ENCODE measurements around the gene GJC1. TPM values are rescaled to one million over a fixed set of nuclear protein-coding genes. Genes with fewer than 3 reads are reported as not detected.

GJC1 gene
- total RNA-seq, 1 donor: 10.5 TPM

GRCh38 chr17:44875761-44876160 is 45.7 kb upstream of the GJC1 start:
- Histone ChIP-seq H3K27ac (ENCODE audit: low read depth, low read length) (no peak overlapping the region), H3K27me3 (ENCODE audit: insufficient read depth, low read length) (no peaks in the 10 kb centered on the region), H3K36me3 (ENCODE audit: insufficient read depth, low read length) (peaks cover 70% of the 10 kb centered on the region)

GRCh38 chr17:44872131-44872768 is 42.2 kb upstream of the GJC1 start:
- Histone ChIP-seq H3K36me3 (ENCODE audit: insufficient read depth, low read length) (peaks cover 79% of the 10 kb centered on the region), H4K20me1 (ENCODE audit: insufficient read depth, low read length) (no peaks in the 10 kb centered on the region), H3K9me3 (ENCODE audit: low read depth, low read length) (no peaks in the 10 kb centered on the region), H3K27me3 (ENCODE audit: insufficient read depth, low read length) (no peaks in the 10 kb centered on the region), H3K79me2 (ENCODE audit: insufficient read depth, low read length) (no peaks in the 10 kb centered on the region), H3K27ac (ENCODE audit: low read depth, low read length) (no peak overlapping the region), H3K4me2 (ENCODE audit: insufficient read depth, low read length) (no peak overlapping the region), H3K4me3 (ENCODE audit: insufficient read depth, low read length) (no peak overlapping the region), H2AFZ (ENCODE audit: low read length) (no peak overlapping the region), H3K4me1 (ENCODE audit: insufficient read depth, low read length) (no peaks in the 10 kb centered on the region)
- no peak for DNase-seq (ENCODE audit: insufficient read length, low spot score, missing footprints)
- no peak for TF ChIP-seq CTCF (IDR thresholded peaks at IDR 0.05; ENCODE audit: extremely low read depth, low read depth, low read length)

More at GRCh38 chr17:44875761-44876160, 45.7 kb upstream of the GJC1 start:
- H3K9me3 ChIP-seq (ENCODE audit: low read depth, low read length): no peaks in the 10 kb centered on the region
- no peak overlapping the region for H3K4me3 ChIP-seq (ENCODE audit: insufficient read depth, low read length)
- no peak for DNase-seq (ENCODE audit: insufficient read length, low spot score, missing footprints)
- H3K79me2 ChIP-seq (ENCODE audit: insufficient read depth, low read length): no peaks in the 10 kb centered on the region
- no peak overlapping the region for H3K4me2 ChIP-seq (ENCODE audit: insufficient read depth, low read length)
- no peak for TF ChIP-seq CTCF (IDR thresholded peaks at IDR 0.05; ENCODE audit: extremely low read depth, low read depth, low read length)
- H2AFZ ChIP-seq (ENCODE audit: low read length): no peak overlapping the region
- no peaks in the 10 kb centered on the region for H4K20me1 ChIP-seq (ENCODE audit: insufficient read depth, low read length)
- no peaks in the 10 kb centered on the region for H3K4me1 ChIP-seq (ENCODE audit: insufficient read depth, low read length)

- H3K4me3 ChIP-seq (ENCODE audit: insufficient read depth, low read length): no peak overlapping the region
- H3K79me2 ChIP-seq (ENCODE audit: insufficient read depth, low read length): no peaks in the 10 kb centered on the region
- H3K27me3 ChIP-seq (ENCODE audit: insufficient read depth, low read length): no peaks in the 10 kb centered on the region
- H3K27ac ChIP-seq (ENCODE audit: low read depth, low read length): no peak overlapping the region
- no peaks in the 10 kb centered on the region for H3K4me1 ChIP-seq (ENCODE audit: insufficient read depth, low read length)
- no peaks in the 10 kb centered on the region for H3K9me3 ChIP-seq (ENCODE audit: low read depth, low read length)
- H3K4me2 ChIP-seq (ENCODE audit: insufficient read depth, low read length): no peak overlapping the region
- H4K20me1 ChIP-seq (ENCODE audit: insufficient read depth, low read length): no peaks in the 10 kb centered on the region
- no peak for DNase-seq (ENCODE audit: insufficient read length, low spot score, missing footprints)
- H3K36me3 ChIP-seq (ENCODE audit: insufficient read depth, low read length): peaks cover 77% of the 10 kb centered on the region
- no peak overlapping the region for H2AFZ ChIP-seq (ENCODE audit: low read length)
- TF ChIP-seq CTCF (IDR thresholded peaks at IDR 0.05; ENCODE audit: extremely low read depth, low read depth, low read length): no peak
These were observed 41.5 kb upstream of the GJC1 start for GRCh38 chr17:44871556-44871955.

- Histone ChIP-seq H3K27me3 (ENCODE audit: insufficient read depth, low read length) (no peaks in the 10 kb centered on the region), H3K4me3 (ENCODE audit: insufficient read depth, low read length) (no peak overlapping the region), H4K20me1 (ENCODE audit: insufficient read depth, low read length) (no peaks in the 10 kb centered on the region), H3K4me1 (ENCODE audit: insufficient read depth, low read length) (no peaks in the 10 kb centered on the region), H3K9me3 (ENCODE audit: low read depth, low read length) (no peaks in the 10 kb centered on the region), H3K79me2 (ENCODE audit: insufficient read depth, low read length) (no peaks in the 10 kb centered on the region), H2AFZ (ENCODE audit: low read length) (no peak overlapping the region), H3K4me2 (ENCODE audit: insufficient read depth, low read length) (no peak overlapping the region), H3K27ac (ENCODE audit: low read depth, low read length) (no peak overlapping the region), H3K36me3 (ENCODE audit: insufficient read depth, low read length) (peaks cover 79% of the 10 kb centered on the region)
- TF ChIP-seq CTCF (IDR thresholded peaks at IDR 0.05; ENCODE audit: extremely low read depth, low read depth, low read length): no peak
- no peak for DNase-seq (ENCODE audit: insufficient read length, low spot score, missing footprints)
These were observed 37.8 kb upstream of the GJC1 start for GRCh38 chr17:44867841-44868240.
